Body of pancreas (tissue), 4 donors: ENCODE results near the gene SBF2. TPM values are rescaled to one million over a fixed set of nuclear protein-coding genes. Genes with fewer than 3 reads are reported as not detected.

Experiments
- ATAC-seq: fragments of 150-250 bp; one replicate; pipeline ENCODE4 v1.9.1; 2016
- DNase-seq, 4 donors: peaks; one replicate each; pipeline ENCODE4 v3.0.0-alpha.2; 2019
- H3K27ac ChIP-seq, 4 donors: fragments of 200-600 bp; sonication (generic); 1 replicate in 3 of 4; 2 replicates in 1 of 4; pipeline versions ENCODE4 v1.5.1 to v1.6.1; 2016 to 2019; ENCODE audit warnings: mild to moderate bottlenecking in 1 of 4, mixed read lengths in 1 of 4, moderate library complexity in 1 of 4
- H3K27me3 ChIP-seq, 2 donors: fragments of 200-600 bp; sonication (generic); one replicate each; pipeline ENCODE4 v1.6.0; 2016; ENCODE audit warnings: mild to moderate bottlenecking in 1 of 2
- H3K36me3 ChIP-seq, 2 donors: fragments of 200-600 bp; sonication (generic); replicated peaks in 1 of 2; 2 replicates each; pipeline ENCODE4 v1.5.1; 2016; ENCODE audit warnings: low read depth in 2 of 2; ENCODE audit not compliant: insufficient read depth in 1 of 2
- H3K4me1 ChIP-seq: fragments of 200-600 bp; sonication (generic); one replicate; pipeline ENCODE4 v1.6.0; 2016
- H3K4me3 ChIP-seq, 2 donors: fragments of 200-600 bp; sonication (generic); 1 replicate in 1 of 2; 2 replicates in 1 of 2; pipeline ENCODE4 v1.5.1; 2016 to 2019
- H3K9me3 ChIP-seq, 3 donors: fragments of 200-600 bp; sonication (generic); 1 replicate in 2 of 3; 2 replicates in 1 of 3; pipeline ENCODE4 v1.5.1; 2016
- CTCF ChIP-seq, 7 experiments: fragments of 450-650 bp in 4 of 7; fragments of 200-600 bp in 3 of 7; sonication (generic) in 3 of 7; IDR thresholded peaks; one replicate each; pipeline ENCODE4 v1.5.1; 2016 to 2019; ENCODE audit warnings: antibody characterized with exemption in 7 of 7
- POLR2A ChIP-seq, 3 donors: fragments of 450-650 bp; IDR thresholded peaks; one replicate each; pipeline ENCODE4 v1.6.1; 2016; ENCODE audit warnings: antibody characterized with exemption in 3 of 3, mild to moderate bottlenecking in 2 of 3
- WGBS, 2 donors: methylation state at CpG; one replicate each; pipeline ENCODE4 v1.1.5; 2017; 5-methylcytosine and 5-hydroxymethylcytosine counted together
- intact Hi-C: fragments of 100-400 bp; cut with DNase I; formaldehyde crosslinking; loops from one replicate; pipeline ENCODE4 v1.15.1; 2023
- total RNA-seq, 2 donors: library from RNA; depleted of rRNA; stranded (reverse); fragments of >200 nt; gene quantifications; one replicate each; pipeline ENCODE4 v1.1.0, GENCODE V29; 2016

Gene SBF2
- total RNA-seq, 2 donors from 2014 or later: 23.6 to 38.9 TPM

- no peak for DNase-seq
- no peak overlapping the region for H3K4me3 ChIP-seq
- no peaks in the 10 kb centered on the region for H3K36me3 ChIP-seq
- ATAC-seq: no peak
- no peaks in the 10 kb centered on the region for H3K9me3 ChIP-seq
- 31 to 40% methylated on average over 2 of the region's 2 CpGs for WGBS, 2 donors
- no peaks in the 10 kb centered on the region for H3K27me3 ChIP-seq
- intact Hi-C loops: no loop called here
- no peak overlapping the region for H3K27ac ChIP-seq
- no peaks in the 10 kb centered on the region for H3K4me1 ChIP-seq
- TF ChIP-seq CTCF (IDR thresholded peaks at IDR 0.05) (no peak), POLR2A (IDR thresholded peaks at IDR 0.05) (no peak)
Measured at GRCh38 chr11:10225553-10225952, 68.5 kb downstream of the SBF2 start.

DNA sequence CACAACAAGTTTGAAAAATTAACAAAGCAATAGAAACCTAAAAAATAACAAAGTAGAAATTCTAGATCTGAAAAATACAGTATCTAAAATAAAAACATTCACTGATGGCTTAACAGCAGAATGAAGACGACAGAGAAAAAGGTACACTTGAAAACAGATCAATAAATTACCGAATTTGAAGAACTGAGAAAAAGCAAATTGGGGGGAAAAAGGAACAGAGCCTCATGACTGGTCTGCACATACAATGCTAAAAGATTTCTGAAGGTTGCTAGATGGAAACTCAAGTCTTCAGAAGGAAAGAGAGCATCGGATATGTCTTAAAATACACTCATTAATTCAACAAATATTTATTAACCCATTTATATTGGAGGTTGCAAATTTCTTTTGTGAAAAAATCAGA is 71.6 kb downstream of the SBF2 start:
- DNase-seq (no peak), ATAC-seq (no peak)
- intact Hi-C loops: no loop called here
- no peaks in the 10 kb centered on the region for H3K4me1 ChIP-seq
- H3K27ac ChIP-seq: no peak overlapping the region
- no peaks in the 10 kb centered on the region for H3K27me3 ChIP-seq
- 81 to 86% methylated on average over 3 of the region's 3 CpGs for WGBS, 2 donors
- H3K36me3 ChIP-seq: no peaks in the 10 kb centered on the region
- peaks cover 0 to 5% (median 0%) of the 10 kb centered on the region in 3 donors for H3K9me3 ChIP-seq
- no peak for TF ChIP-seq CTCF (IDR thresholded peaks at IDR 0.05)
- TF ChIP-seq POLR2A (IDR thresholded peaks at IDR 0.05): no peak
- no peak overlapping the region for H3K4me3 ChIP-seq

- WGBS, 2 donors: 80 to 98% methylated on average over 2 of the region's 2 CpGs
- no peak for TF ChIP-seq POLR2A (IDR thresholded peaks at IDR 0.05)
- TF ChIP-seq CTCF (IDR thresholded peaks at IDR 0.05): no peak
- no peaks in the 10 kb centered on the region for H3K27me3 ChIP-seq
- H3K4me1 ChIP-seq: no peaks in the 10 kb centered on the region
- no peak for ATAC-seq
- no peak overlapping the region for H3K4me3 ChIP-seq
- peaks cover 0 to 5% (median 0%) of the 10 kb centered on the region in 3 donors for H3K9me3 ChIP-seq
- intact Hi-C loops: no loop called here
- H3K36me3 ChIP-seq: no peaks in the 10 kb centered on the region
- no peak overlapping the region for H3K27ac ChIP-seq
- no peak for DNase-seq
Measured at GRCh38 chr11:10221342-10221741, 72.7 kb downstream of the SBF2 start.

DNA sequence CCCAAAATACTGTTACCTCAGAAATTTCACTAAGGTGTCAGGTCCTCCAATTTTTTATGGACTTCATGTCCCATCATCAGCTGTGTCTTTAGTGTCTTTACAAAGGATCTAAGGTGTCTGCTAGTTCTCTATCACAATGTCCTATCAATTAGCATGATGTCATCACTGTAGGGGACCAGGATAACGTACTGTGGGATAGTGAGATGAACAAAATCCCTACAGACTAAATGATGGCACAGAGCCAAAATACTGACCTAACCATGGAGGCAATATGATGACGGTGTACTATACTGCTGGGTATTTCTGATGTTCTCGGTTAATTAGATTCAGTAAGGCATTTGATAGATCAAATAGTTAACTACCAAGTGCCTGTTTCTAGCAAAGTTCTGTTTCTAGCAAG is 82.5 kb downstream of the SBF2 start:
- 85 to 89% methylated on average over 3 of the region's 3 CpGs for WGBS, 2 donors
- H3K4me3 ChIP-seq: no peak overlapping the region
- H3K9me3 ChIP-seq: no peaks in the 10 kb centered on the region
- H3K36me3 ChIP-seq: no peaks in the 10 kb centered on the region
- DNase-seq (no peak), ATAC-seq (no peak)
- no peak overlapping the region for H3K27ac ChIP-seq
- no peaks in the 10 kb centered on the region for H3K27me3 ChIP-seq
- H3K4me1 ChIP-seq: no peaks in the 10 kb centered on the region
- intact Hi-C loops: no loop called here
- no peak for TF ChIP-seq CTCF (IDR thresholded peaks at IDR 0.05)
- no peak for TF ChIP-seq POLR2A (IDR thresholded peaks at IDR 0.05)

GRCh38 chr11:10209326-10209725 is 84.7 kb downstream of the SBF2 start:
- intact Hi-C loops: loop anchor here (5.0 kb wide), 1 partner anchor 98 kb away; the partner anchor contains the start of gene ADM
- Histone ChIP-seq H3K4me3 (no peak overlapping the region), H3K9me3 (no peaks in the 10 kb centered on the region), H3K27me3 (no peaks in the 10 kb centered on the region), H3K27ac (no peak overlapping the region), H3K36me3 (no peaks in the 10 kb centered on the region), H3K4me1 (no peaks in the 10 kb centered on the region)
- TF ChIP-seq POLR2A (IDR thresholded peaks at IDR 0.05) (no peak), CTCF (IDR thresholded peaks at IDR 0.05) (no peak)
- ATAC-seq: no peak
- 79 to 83% methylated on average over 4 of the region's 4 CpGs for WGBS, 2 donors
- no peak for DNase-seq
